GM18511 (cell line): ENCODE data around the gene FTCD.
"Not testable (repeated sequence)": the region's sequence is repeated elsewhere in the genome, so short reads cannot be mapped to it uniquely, and the experiment has no call there.

Experiments used
- ATAC-seq: cut with Tn5 transposase; IDR thresholded peaks from one replicate; pipeline ENCODE4 v1.9.1; 2021; ENCODE audit warnings: mild to moderate bottlenecking, moderate library complexity; ENCODE audit not compliant: unreplicated experiment

FTCD gene

DNA sequence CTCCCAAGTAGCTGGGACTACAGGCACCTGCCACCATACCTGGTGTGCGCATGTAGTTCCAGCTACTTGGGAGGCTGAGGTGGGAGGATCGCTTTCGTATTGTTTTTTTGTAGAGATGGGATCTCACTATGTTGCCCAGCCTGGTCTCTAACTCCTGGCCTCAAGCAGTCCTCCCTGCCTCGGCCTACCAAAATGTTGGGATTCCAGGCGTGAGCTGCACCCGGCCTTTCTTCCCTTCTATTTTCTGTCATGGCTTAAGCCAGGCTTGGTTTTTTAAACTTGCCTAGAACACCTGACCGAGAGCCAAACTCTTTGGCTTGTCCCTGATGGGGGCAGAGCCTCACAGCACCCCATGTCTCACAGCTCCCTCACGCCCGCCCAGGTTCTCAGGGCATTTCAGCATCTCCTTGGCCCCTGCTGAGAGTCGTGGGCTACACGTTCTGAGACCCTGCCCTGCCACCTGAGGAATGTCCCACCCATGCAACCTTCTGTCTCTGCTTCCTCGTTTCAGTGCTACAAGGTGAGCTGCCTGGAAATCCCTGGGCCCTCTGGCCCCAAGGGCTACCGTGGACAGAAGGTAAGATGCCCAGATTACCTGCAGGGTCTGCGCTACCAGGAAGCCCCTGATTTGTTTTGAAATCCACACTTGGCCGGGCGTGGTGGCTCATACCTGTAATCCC lies 41.7 kb downstream of the FTCD start:
- ATAC-seq = no peak

DNA sequence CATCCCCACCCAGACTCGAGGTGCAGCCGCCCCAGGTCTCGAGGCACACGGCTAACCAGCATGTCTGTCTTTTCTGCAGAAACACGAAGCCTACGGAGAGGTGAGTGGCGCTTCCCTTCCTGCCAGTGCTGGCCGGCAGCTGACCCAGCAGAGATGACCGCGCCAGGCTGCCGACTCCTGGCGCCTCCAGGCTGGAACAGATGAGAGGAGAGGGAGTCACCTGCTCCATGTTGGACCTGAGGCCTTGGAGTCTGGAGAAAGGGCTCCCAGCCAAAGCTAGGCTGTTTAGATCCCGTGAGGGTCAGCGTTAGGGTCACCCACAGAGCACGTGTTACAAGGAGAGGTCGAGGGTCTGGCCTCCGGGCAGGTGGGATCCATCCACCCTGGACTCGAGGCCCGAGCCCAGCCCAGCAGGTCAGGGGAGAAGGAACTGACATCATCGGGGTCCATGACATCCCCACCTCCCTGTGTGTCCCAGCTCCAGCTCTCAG lies 42.6 kb downstream of the FTCD start:
- no peak for ATAC-seq

DNA sequence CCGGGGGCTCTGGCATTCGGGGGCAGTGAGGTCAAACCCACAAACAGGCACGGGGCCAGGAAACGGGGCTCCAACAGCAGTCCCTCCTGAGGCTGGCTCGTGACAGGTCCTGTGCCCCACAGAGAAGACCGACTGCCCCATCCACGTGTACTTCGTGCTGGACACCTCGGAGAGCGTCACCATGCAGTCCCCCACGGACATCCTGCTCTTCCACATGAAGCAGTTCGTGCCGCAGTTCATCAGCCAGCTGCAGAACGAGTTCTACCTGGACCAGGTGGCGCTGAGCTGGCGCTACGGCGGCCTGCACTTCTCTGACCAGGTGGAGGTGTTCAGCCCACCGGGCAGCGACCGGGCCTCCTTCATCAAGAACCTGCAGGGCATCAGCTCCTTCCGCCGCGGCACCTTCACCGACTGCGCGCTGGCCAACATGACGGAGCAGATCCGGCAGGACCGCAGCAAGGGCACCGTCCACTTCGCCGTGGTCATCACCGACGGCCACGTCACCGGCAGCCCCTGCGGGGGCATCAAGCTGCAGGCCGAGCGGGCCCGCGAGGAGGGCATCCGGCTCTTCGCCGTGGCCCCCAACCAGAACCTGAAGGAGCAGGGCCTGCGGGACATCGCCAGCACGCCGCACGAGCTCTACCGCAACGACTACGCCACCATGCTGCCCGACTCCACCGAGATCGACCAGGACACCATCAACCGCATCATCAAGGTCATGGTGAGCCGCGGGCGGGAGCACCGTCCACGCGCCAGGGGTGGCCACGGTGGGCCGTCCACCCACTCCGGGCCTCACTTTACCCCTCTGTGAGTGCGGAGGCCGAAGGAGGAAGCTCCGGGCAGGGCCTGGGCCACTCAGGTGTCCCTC lies 43.3 kb downstream of the FTCD start:
- no peak for ATAC-seq

DNA sequence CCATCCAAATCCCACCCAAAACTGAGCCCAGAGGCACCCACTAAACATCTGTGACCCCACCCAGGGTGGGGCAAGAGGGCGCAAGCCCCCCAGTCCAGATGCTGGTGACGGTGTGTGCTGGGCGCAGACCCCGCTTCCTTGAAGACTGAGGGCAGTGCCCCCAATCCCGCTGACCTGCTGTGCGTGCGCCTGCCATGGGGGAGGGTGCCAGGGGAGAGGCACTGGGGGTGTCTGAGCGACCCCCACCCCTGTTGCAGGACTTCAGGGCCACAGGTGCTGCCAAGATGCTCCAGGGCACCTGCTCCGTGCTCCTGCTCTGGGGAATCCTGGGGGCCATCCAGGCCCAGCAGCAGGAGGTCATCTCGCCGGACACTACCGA lies 44.2 kb downstream of the FTCD start:
- ATAC-seq = no peak

DNA sequence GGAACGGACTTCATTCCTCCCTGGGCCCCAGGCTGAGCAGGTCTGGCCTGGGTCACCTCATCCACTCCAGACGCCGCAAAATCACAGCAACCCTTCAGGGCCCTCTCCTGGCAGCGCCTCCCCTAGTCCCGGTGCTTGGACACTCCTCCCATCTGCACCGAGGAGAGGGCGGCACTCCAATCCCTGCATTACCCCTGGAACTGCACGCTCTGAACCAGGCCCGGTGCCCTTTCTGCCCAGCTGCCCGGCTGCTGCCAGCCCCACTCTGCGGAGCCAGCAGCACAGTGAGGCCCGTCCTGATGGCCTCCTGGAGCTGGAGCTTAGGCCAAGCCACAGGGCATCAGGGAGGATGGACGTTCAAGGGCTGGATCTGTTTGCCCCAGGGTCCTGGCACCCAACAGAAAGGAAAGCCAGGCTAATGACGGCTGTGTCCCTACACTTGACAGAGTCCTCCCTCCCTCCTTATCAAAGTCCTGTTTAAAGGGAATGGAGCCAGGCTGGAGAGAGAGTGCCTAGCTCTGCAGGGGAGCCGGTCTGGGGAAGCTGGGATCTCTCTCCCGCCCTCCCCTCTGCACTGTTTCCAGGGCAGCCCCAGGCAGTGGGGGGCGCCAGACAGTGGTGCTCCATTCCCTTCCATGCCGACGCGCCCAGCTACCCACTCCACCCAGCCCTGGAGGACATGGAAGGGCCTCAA lies 44.7 kb downstream of the FTCD start:
- no peak for ATAC-seq

DNA sequence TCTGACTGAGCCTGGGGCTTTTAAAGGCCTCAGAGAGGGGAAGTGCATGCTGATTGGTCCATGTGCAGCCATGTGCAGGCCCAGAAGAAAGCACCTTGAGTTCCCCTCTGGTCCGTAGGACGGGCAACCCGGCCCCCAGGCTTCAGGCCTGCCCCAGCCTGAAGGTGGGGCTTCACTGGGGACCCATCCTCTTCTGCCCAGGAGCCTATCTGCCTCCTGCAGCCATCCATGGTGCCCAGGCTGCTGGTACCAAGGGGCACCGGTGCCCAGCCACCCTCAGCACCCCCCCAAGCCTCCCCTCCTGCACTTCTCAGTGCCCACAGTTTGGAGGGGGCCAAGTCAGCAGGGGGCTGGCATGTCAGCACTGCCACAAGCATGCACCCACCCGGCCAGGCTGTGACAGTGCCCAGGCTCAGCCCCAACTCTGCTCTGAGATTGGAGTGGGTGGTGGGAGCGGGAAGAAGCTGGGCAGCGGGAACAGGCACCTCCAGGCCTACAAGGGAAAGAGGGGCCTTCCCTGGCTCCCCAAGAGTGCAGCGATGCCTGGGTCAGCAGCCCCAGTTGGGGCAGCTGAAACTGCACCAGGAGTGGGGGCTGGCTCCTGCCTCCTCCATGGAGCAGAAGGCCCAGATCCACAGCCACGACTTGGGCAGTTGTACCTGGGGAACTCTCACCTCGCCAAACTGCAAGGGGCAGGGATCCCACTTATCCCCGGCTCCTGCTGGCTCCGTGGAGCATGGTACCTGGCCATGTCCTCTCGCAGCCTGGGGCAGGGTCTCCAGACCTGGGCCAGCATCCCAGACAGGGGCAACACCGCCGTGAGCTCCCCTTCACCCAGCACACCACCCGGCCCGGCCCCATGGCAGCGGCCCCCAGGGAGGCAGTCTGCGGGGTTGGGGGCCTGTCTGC lies 45.8 kb downstream of the FTCD start:
- ATAC-seq = no peak

DNA sequence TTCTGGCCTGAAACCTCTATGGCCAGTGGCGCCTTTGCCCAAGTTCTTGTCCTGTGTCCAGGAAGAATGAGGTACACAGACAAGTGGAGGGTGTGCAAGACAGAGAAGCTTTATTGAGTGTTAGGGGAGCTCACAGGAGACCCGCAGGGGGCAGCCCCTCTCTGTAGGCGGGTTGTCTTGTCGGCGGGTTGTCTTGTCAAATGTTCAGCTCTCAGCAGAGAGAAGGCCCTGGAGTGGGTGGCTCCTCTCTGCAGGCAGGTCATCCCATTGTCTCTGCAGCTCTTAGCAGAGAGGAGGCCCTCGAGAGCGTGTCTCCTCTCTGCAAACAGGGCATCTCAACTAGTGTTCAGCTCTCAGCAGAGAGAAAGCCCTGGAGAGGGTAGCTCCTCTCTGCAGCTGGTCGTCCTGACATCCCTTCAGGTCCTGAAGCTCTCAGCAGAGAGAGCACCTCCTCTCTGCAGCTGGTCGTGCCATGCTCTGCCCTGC lies 46.5 kb downstream of the FTCD start:
- ATAC-seq = no peak

DNA sequence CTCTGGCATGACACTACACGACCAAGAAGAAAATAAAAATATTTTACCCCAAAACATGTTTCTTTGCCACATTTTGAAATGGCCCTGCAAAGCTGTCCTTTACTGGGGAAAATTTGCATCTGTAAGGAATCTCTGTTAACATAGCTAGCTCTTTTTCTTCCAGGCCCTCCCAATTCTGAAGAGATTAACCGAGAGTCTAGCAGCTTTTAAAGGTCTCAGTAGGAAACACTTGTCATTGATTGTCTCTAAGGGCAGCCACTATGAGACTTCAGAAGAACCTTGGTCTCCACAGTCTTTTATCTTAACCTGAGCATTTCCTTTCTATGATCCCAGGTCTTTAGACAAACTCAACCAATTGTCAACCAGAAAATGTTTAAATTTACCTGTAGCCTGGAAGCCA lies 48.0 kb downstream of the FTCD start:
- not testable (repeated sequence) for ATAC-seq

DNA sequence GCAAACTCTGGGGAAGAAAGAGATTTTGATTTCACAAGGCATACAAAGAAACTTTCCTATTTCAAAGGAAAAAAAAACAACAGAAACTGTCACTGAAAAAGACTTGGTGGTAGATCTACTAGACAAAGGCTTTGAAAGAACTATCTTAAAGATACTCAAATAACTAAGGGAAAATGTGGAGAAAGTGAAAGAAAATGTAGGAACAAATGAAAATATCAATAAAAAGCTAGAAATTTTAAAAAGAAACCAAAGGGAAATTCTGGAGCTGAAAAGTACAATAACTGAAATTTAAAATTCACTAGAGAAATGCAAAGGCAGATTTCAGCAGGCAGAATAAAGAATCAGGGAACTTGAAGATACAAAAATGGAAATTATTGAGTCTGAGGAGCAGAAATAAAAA lies 51.3 kb downstream of the FTCD start:
- no peak for ATAC-seq

DNA sequence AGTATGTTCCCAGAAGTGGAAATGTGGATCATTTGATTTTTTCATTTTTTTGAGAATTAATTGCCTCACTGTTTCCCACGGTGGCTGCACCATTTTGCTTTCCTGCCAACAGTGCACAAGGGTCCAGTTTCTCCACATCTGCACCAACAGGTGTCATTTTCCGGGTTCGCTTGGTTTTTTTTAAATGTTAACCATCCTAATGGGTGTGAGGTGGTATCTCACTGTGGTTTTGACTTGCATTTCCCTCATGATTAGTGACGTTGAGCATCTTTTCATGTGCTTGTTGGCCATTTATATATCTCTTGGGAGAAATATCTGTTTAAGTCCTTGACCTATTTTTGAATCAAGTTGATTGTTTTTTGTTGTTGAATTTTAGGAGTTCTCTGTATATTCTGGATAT lies 54.5 kb downstream of the FTCD start:
- ATAC-seq = no peak

DNA sequence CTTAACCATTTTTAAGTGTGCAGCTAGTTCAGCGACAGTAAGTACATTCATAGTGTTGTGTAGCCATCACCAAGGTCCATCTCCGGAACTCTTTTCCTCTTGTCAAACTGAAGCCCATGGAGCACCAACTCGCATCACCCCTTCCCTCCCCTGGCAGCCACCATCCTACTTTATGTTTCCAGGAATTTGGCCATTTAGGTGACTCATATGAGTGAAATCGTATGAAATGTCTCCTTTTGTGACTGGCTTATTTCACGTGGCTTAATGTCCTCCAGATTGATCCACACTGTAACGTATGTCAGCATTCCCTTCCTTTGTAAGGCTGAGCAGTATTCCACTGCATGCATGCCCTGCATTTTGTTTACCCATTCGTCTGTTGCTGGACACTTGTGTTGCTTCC lies 55.0 kb downstream of the FTCD start:
- no peak for ATAC-seq

DNA sequence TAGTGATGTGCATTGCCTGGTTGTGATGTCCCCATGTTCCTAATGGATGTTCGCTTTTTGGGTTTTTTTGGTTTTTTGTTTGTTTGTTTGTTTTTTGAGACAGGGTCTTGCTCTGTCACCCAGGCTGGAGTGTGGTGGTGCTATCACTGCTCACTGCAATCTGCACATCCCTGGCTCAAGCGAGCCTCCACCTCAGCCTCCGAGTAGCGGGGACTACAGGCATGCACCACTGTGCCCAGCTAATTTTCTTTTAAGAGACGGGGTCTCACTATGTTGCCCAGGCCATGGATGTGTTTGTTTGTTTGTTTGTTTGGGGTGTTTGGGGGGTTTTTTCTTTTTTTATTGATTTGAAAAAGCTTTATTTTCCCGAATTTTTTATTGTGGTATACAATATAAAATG lies 55.4 kb downstream of the FTCD start:
- no peak for ATAC-seq

DNA sequence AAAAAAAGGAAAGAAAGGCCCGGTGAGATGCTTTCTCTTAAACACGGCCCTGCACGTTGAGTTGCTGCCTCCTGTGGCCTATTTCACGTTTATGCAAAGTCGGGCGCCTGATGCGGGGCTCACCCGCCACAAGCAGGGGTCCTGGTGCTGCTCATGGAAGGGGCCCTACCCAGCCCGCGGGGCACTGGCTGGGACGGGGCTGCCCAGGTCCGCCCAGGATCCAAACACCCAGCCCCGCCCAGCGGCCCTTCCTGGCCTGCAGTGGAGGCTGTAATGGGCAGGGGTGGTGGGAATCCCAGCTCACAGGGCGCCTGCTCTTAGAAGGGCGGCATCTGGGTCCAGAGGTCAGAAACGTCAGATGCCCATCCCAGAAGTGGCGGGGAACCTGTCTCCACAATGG lies 55.9 kb downstream of the FTCD start:
- ATAC-seq = no peak

DNA sequence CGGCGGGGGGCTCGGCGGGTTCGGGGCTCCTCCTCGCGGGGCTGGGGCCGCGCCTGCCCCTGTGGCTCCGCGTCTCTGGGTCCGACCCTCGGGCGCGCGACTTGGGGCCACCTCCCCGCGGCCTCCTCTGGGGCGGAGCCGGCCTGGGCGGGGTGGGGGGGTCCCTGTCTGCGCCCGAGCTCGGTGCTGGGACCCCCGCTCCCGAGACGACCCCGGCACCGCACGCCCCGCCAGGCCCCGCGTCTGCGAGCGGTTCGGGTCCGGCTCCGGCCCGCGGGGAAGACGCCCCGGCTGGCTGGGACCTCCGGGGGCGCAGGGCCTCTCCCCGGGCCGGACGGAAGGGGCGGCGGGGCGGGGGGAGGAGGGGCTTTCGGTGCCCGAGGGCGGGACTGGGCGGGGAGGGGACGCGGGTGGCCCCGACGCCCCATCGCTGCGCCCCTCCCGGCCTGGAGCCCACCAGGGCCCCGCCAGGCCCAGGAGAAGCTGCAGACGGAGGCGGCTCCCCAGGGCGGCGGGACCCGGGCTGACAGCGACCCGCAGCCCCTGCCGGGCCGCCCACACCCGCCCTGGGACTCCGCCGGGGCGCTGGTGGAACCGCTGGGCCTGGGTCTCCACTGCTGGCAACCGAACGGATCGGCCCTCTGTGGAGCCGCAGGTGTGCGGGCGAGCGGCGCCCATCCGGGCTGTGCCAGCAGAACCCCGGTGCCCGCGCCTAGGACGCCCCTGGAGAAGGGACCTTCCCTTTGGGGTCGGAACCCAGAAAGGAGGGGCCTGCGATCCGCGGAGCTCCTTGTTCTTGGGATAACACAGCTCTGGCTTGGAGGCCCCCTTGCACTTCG lies 56.9 kb downstream of the FTCD start:
- no peak for ATAC-seq

DNA sequence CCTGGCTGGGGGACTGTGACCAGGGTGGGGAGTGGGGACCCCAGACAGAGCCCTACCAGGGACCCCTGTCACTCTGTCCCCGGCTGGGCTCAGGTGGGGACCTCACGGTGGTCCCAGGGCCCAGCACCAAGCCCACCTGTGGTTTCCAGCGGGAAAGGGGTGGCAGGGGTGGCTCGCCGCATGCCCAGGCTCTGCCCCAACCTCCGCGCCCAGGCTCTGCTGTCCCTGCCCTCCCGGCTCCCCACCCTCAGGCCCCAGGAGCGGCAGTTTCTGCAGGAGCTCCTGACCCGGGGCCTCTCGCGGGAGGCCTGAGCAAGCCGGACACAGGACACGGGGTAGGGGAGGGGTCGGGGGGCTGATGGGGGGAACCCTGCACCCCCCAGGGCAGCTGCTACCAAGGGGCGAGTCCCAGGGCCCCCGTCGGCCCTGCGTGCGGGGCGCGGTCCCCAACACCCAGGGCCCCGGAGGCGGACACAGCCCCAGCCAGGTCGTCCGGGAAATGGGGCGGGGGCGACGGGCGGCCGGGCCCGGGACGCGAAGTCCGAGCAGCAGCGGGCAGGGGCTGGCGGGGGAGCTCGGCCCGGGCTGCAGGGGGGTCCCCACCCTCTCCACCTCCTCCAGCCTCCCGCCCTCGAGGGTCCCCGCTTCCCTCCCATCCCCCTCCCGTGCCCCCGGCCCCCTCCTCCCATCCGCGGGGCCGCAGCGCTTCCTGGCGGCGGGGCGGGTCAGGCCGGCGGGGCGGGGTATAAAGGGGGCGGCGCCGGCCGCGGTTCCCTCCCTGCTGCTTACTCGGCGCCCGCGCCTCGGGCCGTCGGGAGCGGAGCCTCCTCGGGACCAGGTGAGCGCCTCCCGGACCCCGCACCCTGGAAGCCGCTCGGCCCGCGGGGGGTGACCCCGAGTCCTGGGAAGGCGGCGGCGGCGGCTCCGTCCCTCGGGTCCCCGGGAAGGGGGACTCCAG lies 57.8 kb downstream of the FTCD start, which contains the start of gene COL6A2:
TSS of gene COL6A2 (plus strand) at position 777 of the 958 bp plus-strand sequence.
- ATAC-seq = no peak

DNA sequence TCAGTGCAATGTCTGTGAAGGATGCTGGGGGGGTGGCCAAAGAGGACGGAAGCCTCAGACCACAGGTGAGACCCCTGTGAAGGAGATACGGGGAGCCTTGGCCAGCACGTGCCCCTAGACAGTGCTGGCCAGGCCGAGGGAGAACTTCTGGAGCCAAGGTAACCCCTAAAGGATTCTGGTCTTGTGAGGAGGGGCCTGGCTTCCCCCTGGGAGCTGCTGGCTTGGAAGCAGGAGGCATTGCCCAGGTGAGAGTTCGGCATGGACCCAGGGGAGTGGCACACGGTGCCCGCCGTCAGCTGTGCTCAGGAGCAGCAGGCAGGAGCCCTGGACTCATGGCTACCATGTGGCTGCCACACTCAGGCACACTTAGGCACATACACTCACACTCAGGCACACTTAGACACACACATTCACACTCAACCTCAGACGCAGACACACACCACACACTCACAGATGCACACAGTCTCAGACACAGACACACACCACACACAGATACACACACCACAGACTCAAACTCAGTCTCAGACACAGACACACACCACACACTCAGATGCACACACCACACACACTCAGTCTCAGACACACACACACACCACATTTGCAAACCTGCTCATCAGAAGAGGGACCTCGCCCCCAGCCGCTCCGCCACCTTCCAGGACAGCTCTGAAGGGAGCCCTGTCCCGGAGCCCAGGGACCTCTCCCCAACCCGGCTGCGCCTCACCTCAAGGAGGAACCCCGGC lies 58.6 kb downstream of the FTCD start:
- ATAC-seq = no peak

DNA sequence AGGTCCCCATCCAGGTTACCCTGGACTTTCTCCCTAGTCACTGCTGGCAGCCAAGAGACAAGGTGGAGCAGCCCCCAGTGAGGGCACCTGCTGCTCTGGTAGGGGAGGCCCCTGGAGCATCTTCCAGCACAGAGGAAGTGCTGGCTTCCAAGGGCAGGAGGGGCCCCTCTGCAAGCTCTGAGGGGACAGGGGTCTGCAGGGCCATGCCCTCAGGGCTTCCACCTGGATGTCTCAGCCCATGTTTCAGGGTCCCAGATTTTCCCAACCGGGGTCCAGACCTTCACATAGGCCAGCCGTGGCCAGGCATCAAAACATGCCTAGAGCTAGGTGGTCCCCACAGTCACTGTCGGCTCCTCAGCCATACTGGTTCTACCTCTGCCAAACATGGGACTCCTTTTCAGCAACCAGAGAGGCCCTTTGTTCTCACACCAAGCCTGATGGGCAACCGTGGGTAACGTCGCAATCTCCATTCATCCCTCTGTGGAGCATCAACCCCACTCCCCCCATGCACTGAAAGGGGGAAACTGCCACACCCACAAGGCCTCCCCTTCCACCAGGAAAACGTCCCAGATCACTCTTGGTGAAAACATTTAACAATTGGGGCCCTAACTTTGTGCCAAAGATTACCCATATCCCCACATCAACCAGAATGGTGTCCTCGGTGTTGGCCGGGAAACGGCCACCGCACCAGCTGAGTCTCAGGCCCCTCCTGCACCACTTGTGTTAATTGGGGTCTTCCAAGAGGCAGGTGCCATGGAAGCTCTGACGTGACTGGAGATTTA lies 59.4 kb downstream of the FTCD start:
- ATAC-seq = no peak
